ENCODE measurements around the gene VAV2. TPM values are rescaled to one million over a fixed set of nuclear protein-coding genes. Genes with fewer than 3 reads are reported as not detected.

Gene VAV2
- polyA plus RNA-seq, 1 of the 3 experiments (the other 2 are of a cell fraction), result 14.9 TPM

- ChIA-PET POLR2A (interaction anchor here (1.4 kb wide), 2 partner anchors 50 to 68 kb away, joined by 5 read pairs; no protein-coding TSS in a partner anchor), CTCF (interaction anchor here (0.6 to 5.3 kb wide), 11 partner anchors 9 to 150 kb away, joined by 3 to 39 read pairs (median 3); no protein-coding TSS in a partner anchor)
- Histone ChIP-seq H3K9me2 (no peaks in the 10 kb centered on the region), H3K4me2 (no peak overlapping the region; the same call in 1 of the 2 replicates), H3K27ac (ENCODE audit: low read depth in 2 of 2, low read length in 1 of 2) (peak overlapping the region; percentile 18 to 97; a peak in 3 of 4 replicates), H3K36me3 (replicated peaks in 1 of 2; ENCODE audit: control insufficient read depth in 1 of 2, insufficient read depth in 2 of 2, low read length in 1 of 2) (peaks cover 0 to 3% of the 10 kb centered on the region in 2 experiments), H3K4me3 (ENCODE audit: low read depth in 2 of 2, low read length in 1 of 2) (no peak overlapping the region), H3F3A (replicated peaks; ENCODE audit: insufficient read depth) (peaks cover 13% of the 10 kb centered on the region), H3K4me1 (ENCODE audit: control insufficient read depth in 1 of 2, insufficient read depth in 2 of 2, low read depth in 1 of 2, low read length in 1 of 2) (peaks cover 13 to 67% of the 10 kb centered on the region in 2 experiments), H4K20me1 (ENCODE audit: insufficient read depth) (peaks cover 40% of the 10 kb centered on the region), H3K9me3 (no peaks in the 10 kb centered on the region), H2AFZ (ENCODE audit: low read depth) (no peak overlapping the region), H3K79me2 (ENCODE audit: insufficient read depth) (peaks cover 93% of the 10 kb centered on the region), H3K27me3 (ENCODE audit: insufficient read depth) (no peaks in the 10 kb centered on the region), H3K9ac (no peak overlapping the region)
- no peak for DNase-seq
- 98% methylated on average over 6 of the region's 17 CpGs for WGBS (ENCODE audit: low lambda C conversion rate)
- TF ChIP-seq JUND (IDR thresholded peaks at IDR 0.05) (no peak), REST (IDR thresholded peaks at IDR 0.05; ENCODE audit: low read depth, low read length) (no peak), GATA2 (CRISPR knock-in tag; IDR thresholded peaks at IDR 0.05) (no peak), PBX3 (IDR thresholded peaks at IDR 0.05) (no peak), POLR2AphosphoS5 (IDR thresholded peaks at IDR 0.05; ENCODE audit: low read depth, low read length) (no peak), NFIC (IDR thresholded peaks at IDR 0.05; ENCODE audit: borderline replicate concordance) (no peak), MEF2A (IDR thresholded peaks at IDR 0.05; ENCODE audit: borderline replicate concordance, low read depth) (no peak), TCF12 (IDR thresholded peaks at IDR 0.05) (no peak), TAF1 (IDR thresholded peaks at IDR 0.05; ENCODE audit: borderline replicate concordance, low read depth, low read length) (no peak), EP300 (IDR thresholded peaks at IDR 0.05; ENCODE audit: borderline replicate concordance in 1 of 2, low read depth in 1 of 2, low read length in 1 of 2) (no peak), IRF3 (IDR thresholded peaks at IDR 0.05; ENCODE audit: low read depth, low read length) (no peak), TEAD4 (IDR thresholded peaks at IDR 0.05; ENCODE audit: borderline replicate concordance, insufficient read depth) (no peak), ELF1 (IDR thresholded peaks at IDR 0.05) (no peak), GABPA (IDR thresholded peaks at IDR 0.05; ENCODE audit: low read depth) (no peak), MAX (IDR thresholded peaks at IDR 0.05; ENCODE audit: low read depth) (no peak), RAD21 (IDR thresholded peaks at IDR 0.05; ENCODE audit: low read length) (no peak), CTCF (IDR thresholded peaks at IDR 0.05) (no peak), RCOR1 (IDR thresholded peaks at IDR 0.05; ENCODE audit: low read length) (no peak)
These were observed 48.9 kb downstream of the VAV2 start for GRCh38 chr9:133943036-133943780.

Measured in SK-N-SH (cell line).